Spleen (tissue), 7 donors: ENCODE results near the gene FES.

Experiments used
- CTCF ChIP-seq, 11 experiments: fragments of 200-600 bp in 7 of 11; fragments of 450-650 bp in 4 of 11; sonication (generic) in 4 of 11; IDR thresholded peaks in 8 of 11; conservative IDR thresholded peaks in 3 of 11; 1 replicate in 7 of 11; 2 replicates in 4 of 11; pipeline versions ENCODE4 v1.4.0 to v1.8.0; 2016 to 2021; ENCODE audit warnings: antibody characterized with exemption in 11 of 11, inconsistent platforms in 4 of 11, mild to moderate bottlenecking in 1 of 11
- POLR2A ChIP-seq, 3 donors: fragments of 450-650 bp; IDR thresholded peaks; one replicate each; pipeline ENCODE4 v1.5.1; 2017; ENCODE audit warnings: antibody characterized with exemption in 3 of 3, mild to moderate bottlenecking in 1 of 3
- POLR2AphosphoS5 ChIP-seq, 3 donors: sonication (generic); formaldehyde crosslinking; IDR thresholded peaks; one replicate each; pipeline ENCODE4 v1.5.1; 2017; ENCODE audit warnings: antibody characterized with exemption in 3 of 3
- donor health status: DM: no; HTN: no; CAD: no; lungs with moderate emphysema.
- donor health status: DM: no; HTN: no; CAD: no.
- donor health status: DM: no; HTN: no; CAD: no.

DNA sequence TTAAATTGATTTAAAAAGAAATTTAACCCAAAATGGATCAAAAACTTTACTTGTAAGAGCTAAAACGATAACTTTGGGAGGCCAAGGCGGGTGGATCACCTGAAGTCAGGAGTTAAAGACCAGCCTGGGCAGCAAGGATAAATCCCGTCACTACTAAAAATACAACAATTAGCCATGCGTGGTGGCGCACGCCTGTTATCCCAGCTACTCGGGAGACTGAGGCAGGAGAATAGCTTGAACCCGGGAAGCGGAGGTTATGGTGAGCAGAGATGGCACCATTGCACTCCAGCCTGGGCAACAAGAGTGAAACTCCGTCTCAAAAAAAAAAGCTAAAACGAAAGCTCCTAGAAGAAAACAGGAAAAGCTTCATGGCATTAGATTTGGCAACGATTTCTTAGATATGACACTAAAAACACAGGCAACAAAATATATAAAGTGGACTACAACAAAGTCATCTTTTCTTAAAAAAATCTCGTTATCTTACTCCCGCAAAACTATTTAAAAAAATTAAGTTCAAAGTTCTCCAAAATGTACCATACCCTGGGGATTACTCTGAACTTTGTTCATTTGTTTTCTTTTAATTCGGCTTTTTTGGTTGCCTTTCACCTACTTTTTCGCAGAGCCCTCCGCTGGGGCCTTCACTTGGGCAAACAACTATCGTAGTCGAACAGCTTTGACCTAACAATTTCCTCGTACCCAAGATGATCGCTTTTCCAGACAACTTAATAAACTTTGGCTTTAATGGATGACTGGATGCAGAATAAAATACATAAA is 45.1 kb downstream of the FES start:
- TF ChIP-seq CTCF (IDR thresholded peaks at IDR 0.05 in 8 of 11, conservative IDR thresholded peaks at IDR 0.05 in 3 of 11) (peak in 1 of 11 experiments; percentile 11), POLR2AphosphoS5 (IDR thresholded peaks at IDR 0.05) (no peak), POLR2A (IDR thresholded peaks at IDR 0.05) (no peak)
